Measurements from ENCODE around the gene PKNOX1. TPM values are rescaled to one million over a fixed set of nuclear protein-coding genes. Genes with fewer than 3 reads are reported as not detected.

PKNOX1 gene
- total and polyA plus RNA-seq, 9 of the 15 experiments (the other 6 are each of a cell fraction or from before 2014, with no cell fraction given), result 8.8 to 25.9 (median 13.2) TPM

GRCh38 chr21:42991992-42992740, 17.8 kb downstream of the PKNOX1 start (continued):
- TF ChIP-seq, protein P1, sequence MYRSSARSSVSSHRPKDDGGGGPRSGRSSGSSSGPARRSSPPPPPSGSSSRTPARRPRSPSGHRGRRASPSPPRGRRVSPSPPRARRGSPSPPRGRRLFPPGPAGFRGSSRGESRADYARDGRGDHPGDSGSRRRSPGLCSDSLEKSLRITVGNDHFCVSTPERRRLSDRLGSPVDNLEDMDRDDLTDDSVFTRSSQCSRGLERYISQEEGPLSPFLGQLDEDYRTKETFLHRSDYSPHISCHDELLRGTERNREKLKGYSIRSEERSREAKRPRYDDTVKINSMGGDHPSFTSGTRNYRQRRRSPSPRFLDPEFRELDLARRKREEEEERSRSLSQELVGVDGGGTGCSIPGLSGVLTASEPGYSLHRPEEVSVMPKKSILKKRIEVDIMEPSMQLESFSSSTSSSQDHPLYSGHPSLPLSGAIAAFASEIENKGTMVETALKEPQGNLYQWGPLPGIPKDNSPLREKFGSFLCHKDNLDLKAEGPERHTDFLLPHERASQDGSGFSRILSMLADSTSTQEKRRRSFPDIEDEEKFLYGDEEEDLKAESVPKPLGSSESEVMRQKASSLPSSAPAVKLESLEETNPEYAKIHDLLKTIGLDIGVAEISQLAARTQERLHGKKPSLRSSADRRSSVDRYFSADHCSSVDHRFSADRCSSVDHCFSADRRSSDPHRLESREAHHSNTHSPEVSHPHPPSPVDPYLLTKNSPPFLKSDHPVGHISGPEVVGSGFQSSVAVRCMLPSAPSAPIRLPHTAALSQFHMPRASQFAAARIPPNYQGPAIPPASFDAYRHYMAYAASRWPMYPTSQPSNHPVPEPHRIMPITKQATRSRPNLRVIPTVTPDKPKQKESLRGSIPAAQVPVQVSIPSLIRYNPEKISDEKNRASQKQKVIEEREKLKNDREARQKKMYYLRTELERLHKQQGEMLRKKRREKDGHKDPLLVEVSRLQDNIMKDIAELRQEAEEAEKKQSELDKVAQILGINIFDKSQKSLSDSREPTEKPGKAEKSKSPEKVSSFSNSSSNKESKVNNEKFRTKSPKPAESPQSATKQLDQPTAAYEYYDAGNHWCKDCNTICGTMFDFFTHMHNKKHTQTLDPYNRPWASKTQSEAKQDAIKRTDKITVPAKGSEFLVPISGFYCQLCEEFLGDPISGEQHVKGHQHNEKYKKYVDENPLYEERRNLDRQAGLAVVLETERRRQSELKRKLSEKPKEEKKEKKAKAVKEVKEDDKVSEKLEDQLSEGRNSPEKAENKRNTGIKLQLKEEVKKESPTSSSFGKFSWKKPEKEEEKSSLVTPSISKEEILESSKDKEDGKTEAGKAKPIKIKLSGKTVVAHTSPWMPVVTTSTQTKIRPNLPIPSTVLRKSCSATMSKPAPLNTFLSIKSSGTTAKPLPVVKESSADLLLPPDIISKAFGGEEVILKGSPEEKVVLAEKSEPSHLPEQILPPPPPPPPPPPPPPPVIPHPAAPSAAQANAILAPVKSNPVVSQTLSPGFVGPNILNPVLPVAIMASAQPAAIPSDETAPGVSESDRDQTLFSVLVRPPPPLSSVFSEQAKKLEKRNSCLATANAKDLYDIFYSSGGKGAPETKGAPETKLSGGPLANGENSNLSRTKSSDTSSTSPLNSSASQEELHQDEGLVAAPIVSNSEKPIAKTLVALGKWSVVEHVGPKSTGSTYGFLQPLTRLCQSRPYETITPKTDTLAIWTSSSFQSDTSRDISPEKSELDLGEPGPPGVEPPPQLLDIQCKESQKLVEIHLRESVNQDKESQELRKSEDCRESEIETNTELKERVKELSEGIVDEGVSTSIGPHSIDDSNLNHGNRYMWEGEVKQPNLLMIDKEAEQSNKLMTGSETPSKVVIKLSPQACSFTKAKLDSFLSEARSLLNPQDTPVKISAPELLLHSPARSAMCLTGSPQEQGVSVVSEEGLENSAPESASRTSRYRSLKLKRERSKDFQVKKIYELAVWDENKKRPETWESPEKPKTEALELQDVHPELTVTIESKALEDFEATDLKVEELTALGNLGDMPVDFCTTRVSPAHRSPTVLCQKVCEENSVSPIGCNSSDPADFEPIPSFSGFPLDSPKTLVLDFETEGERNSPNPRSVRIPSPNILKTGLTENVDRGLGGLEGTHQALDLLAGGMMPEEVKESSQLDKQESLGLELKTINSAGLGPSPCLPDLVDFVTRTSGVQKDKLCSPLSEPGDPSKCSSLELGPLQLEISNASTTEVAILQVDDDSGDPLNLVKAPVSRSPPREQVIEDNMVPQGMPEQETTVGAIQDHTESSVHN (IDR thresholded peaks at IDR 0.05; ENCODE audit: borderline replicate concordance in 1 of 2, low read depth in 1 of 2), result peak in 1 of 2 experiments; percentile 90; a peak in 2 of 4 replicates

Data from K562 (cell line).